RWPE1 (cell line): ENCODE results near the gene INF2.

Experiments
- CTCF ChIA-PET: fragments of 350-600 bp; sonication (Branson Sonifier 250); formaldehyde crosslinking; extraction: SDS; loops from one replicate; lab custom pipeline; 2021; lab: Yijun Ruan, JAX
- POLR2A ChIA-PET: fragments of 400-600 bp; formaldehyde crosslinking; extraction: SDS; loops from one replicate; lab custom pipeline; 2020; ENCODE audit warnings: antibody characterized with exemption; ENCODE audit not compliant: low non-redundant PET; lab: Yijun Ruan, JAX
- DNase-seq: peaks from one replicate; pipeline ENCODE4 v3.0.0; 2012; ENCODE audit warnings: low spot score
- H3K27ac ChIP-seq: fragments of 450-650 bp; 2 replicates; pipeline ENCODE4 v1.5.1; 2017
- CTCF ChIP-seq: fragments of 450-650 bp; conservative IDR thresholded peaks from 2 replicates; pipeline ENCODE4 v1.5.1; 2017; ENCODE audit warnings: low read depth, mild to moderate bottlenecking

Gene INF2

GRCh38 chr14:104676694-104677511 is 12.5 kb upstream of the INF2 start:
- no peak for TF ChIP-seq CTCF
- ChIA-PET POLR2A (no interaction called here), CTCF (interaction anchor here (0.6 kb wide), 1 partner anchor 21 kb away, joined by 4 read pairs; no protein-coding TSS in a partner anchor)
- peak overlapping the region; percentile 99 for H3K27ac ChIP-seq
- DNase-seq = no peak

GRCh38 chr14:104677512-104678332 is 11.7 kb upstream of the INF2 start:
- DNase-seq = peak; percentile 36
- ChIA-PET POLR2A (interaction anchor here (0.6 kb wide), 1 partner anchor 368 kb away, joined by 4 read pairs; no protein-coding TSS in a partner anchor), CTCF (interaction anchor here (0.6 to 1.0 kb wide), 4 partner anchors 12 to 1488 kb away, joined by 3 to 4 read pairs (median 3); no protein-coding TSS in a partner anchor)
- H3K27ac ChIP-seq = peak overlapping the region; percentile 99
- no peak for TF ChIP-seq CTCF

- ChIA-PET CTCF (interaction anchor here (0.6 to 1.0 kb wide), 4 partner anchors 12 to 1489 kb away, joined by 3 to 4 read pairs (median 3); no protein-coding TSS in a partner anchor), POLR2A (interaction anchor here (1.3 kb wide), 1 partner anchor 10 kb away, joined by 3 read pairs; no protein-coding TSS in a partner anchor)
- no peak for DNase-seq
- TF ChIP-seq CTCF = no peak
- peak overlapping the region; percentile 99 for H3K27ac ChIP-seq
Measured at GRCh38 chr14:104678346-104678745, 11.1 kb upstream of the INF2 start.

- no peak for DNase-seq
- H3K27ac ChIP-seq = peak overlapping the region; percentile 99
- no peak for TF ChIP-seq CTCF
- ChIA-PET CTCF (interaction anchor here (0.7 kb wide), 2 partner anchors 39 to 47 kb away, joined by 3 to 4 read pairs; no protein-coding TSS in a partner anchor), POLR2A (interaction anchor here (1.3 kb wide), 1 partner anchor 9 kb away, joined by 3 read pairs; no protein-coding TSS in a partner anchor)
Measured at GRCh38 chr14:104678901-104679705, 10.3 kb upstream of the INF2 start.

GRCh38 chr14:104680056-104680805 is 9.2 kb upstream of the INF2 start:
- DNase-seq = peak; percentile 85
- ChIA-PET CTCF (interaction anchor here (0.7 to 1.1 kb wide), 4 partner anchors 15 to 45 kb away, joined by 3 to 4 read pairs (median 3); no protein-coding TSS in a partner anchor), POLR2A (interaction anchor here (0.6 to 0.7 kb wide), 3 partner anchors 10 to 832 kb away, joined by 3 to 5 read pairs (median 4); no protein-coding TSS in a partner anchor)
- peak overlapping the region; percentile 99 for H3K27ac ChIP-seq
- TF ChIP-seq CTCF = no peak
